Kidney capillary endothelial cell (primary cell): ENCODE measurements around the gene DNASE1.
A peak's percentile ranks its signal among the peaks of the same experiment; 100 is the strongest.

Experiments
- DNase-seq: peaks from one replicate; pipeline ENCODE4 v3.0.0-alpha.2; 2018; ENCODE audit warnings: low spot score

Gene DNASE1

GRCh38 chr16:3664187-3664896, 9.9 kb downstream of the DNASE1 start:
- DNase-seq: no peak

- DNase-seq: no peak
These were observed 11.0 kb downstream of the DNASE1 start for GRCh38 chr16:3665508-3665907.

- no peak for DNase-seq
These were observed 14.1 kb downstream of the DNASE1 start for GRCh38 chr16:3668626-3669025.

- no peak for DNase-seq
These were observed 14.6 kb downstream of the DNASE1 start for GRCh38 chr16:3669082-3669481.

GRCh38 chr16:3670711-3671110, 16.2 kb downstream of the DNASE1 start:
- no peak for DNase-seq

- no peak for DNase-seq
These were observed 16.9 kb downstream of the DNASE1 start for GRCh38 chr16:3671424-3671823.

GRCh38 chr16:3672571-3673041, 18.1 kb downstream of the DNASE1 start:
- DNase-seq: no peak

- DNase-seq: no peak
These were observed 18.7 kb downstream of the DNASE1 start for GRCh38 chr16:3673201-3673600.

- DNase-seq: no peak
These were observed 19.3 kb downstream of the DNASE1 start for GRCh38 chr16:3673676-3674377.

- no peak for DNase-seq
These were observed 20.2 kb downstream of the DNASE1 start for GRCh38 chr16:3674513-3675295.

GRCh38 chr16:3675601-3676130, 21.2 kb downstream of the DNASE1 start:
- no peak for DNase-seq

- no peak for DNase-seq
These were observed 23.5 kb downstream of the DNASE1 start for GRCh38 chr16:3677994-3678393.

GRCh38 chr16:3681206-3681605, 26.7 kb downstream of the DNASE1 start:
- no peak for DNase-seq

GRCh38 chr16:3687021-3687420, 32.5 kb downstream of the DNASE1 start:
- no peak for DNase-seq

- peak; percentile 65 for DNase-seq
These were observed 33.3 kb downstream of the DNASE1 start for GRCh38 chr16:3687792-3688191.

GRCh38 chr16:3689731-3690130, 35.2 kb downstream of the DNASE1 start:
- no peak for DNase-seq

- peak; percentile 90 for DNase-seq
These were observed 36.0 kb downstream of the DNASE1 start for GRCh38 chr16:3690470-3690928.

GRCh38 chr16:3690980-3691720, 36.7 kb downstream of the DNASE1 start:
- no peak for DNase-seq

- DNase-seq: no peak
These were observed 37.3 kb downstream of the DNASE1 start for GRCh38 chr16:3691761-3692160.

GRCh38 chr16:3694051-3694450, 39.6 kb downstream of the DNASE1 start:
- DNase-seq: no peak

- no peak for DNase-seq
These were observed 41.3 kb downstream of the DNASE1 start for GRCh38 chr16:3695610-3696369.
